Left ventricle myocardium inferior (tissue), 1 donor: ENCODE measurements around the gene UIMC1. TPM values are rescaled to one million over a fixed set of nuclear protein-coding genes. Genes with fewer than 3 reads are reported as not detected.
"Not testable (repeated sequence)": the region's sequence is repeated elsewhere in the genome, so short reads cannot be mapped to it uniquely, and the experiment has no call there.

Source experiments
- DNase-seq: peaks from one replicate; pipeline ENCODE4 v3.0.0-alpha.2; 2020
- H3K27ac ChIP-seq: fragments of 200-600 bp; replicated peaks from 2 replicates; pipeline ENCODE4 v1.8.0; 2021
- H3K27me3 ChIP-seq: fragments of 200-600 bp; 2 replicates; pipeline ENCODE4 v1.8.0; 2021; ENCODE audit warnings: low read depth
- H3K36me3 ChIP-seq: fragments of 200-600 bp; 2 replicates; pipeline ENCODE4 v1.8.0; 2021
- H3K4me1 ChIP-seq: fragments of 200-600 bp; 2 replicates; pipeline ENCODE4 v1.8.0; 2021
- H3K4me3 ChIP-seq: fragments of 200-600 bp; 2 replicates; pipeline ENCODE4 v1.8.0; 2021; ENCODE audit warnings: mild to moderate bottlenecking, moderate library complexity
- H3K9me3 ChIP-seq: fragments of 200-600 bp; replicated peaks from 2 replicates; pipeline ENCODE4 v1.8.0; 2021
- CTCF ChIP-seq: fragments of 200-600 bp; IDR thresholded peaks from 2 replicates; pipeline ENCODE4 v1.8.0; 2021; ENCODE audit warnings: antibody characterized with exemption, mild to moderate bottlenecking, borderline replicate concordance
- intact Hi-C: fragments of 100-400 bp; cut with micrococcal nuclease; formaldehyde crosslinking; loops from one replicate; pipeline ENCODE4 v1.11.0; 2022
- total RNA-seq: library from RNA; stranded (reverse); fragmentation: NEBNext Ultra II Directional; extraction: Animal tissue kit (Norgen Biotek cat#: 25700); gene quantifications from one replicate; pipeline ENCODE4 v1.2.1, GENCODE V29; 2021
- donor health status: DM: no; HTN: yes; CAD: no; lungs with severe emphysema.

The UIMC1 gene
- total RNA-seq, 1 donor from 2014 or later = 30.7 TPM

DNA sequence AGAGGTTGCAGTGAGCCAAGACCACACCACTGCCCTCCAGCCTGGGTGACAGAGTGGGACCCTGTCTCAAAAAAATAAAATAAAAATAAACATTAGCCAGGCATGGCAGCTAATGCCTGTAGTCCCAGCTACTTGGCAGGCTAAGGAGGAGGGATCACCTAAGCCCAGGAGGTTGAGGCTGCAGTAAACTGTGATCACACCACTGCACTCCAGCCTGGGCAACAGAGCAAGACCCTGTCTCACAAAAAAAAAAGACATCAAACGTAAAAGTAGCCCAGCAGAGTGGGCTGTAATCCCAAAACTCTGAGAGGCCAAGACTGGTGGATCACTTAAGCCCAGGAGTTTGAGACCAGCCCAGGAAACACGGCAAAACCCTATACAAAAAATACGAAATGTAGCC lies 19.0 kb downstream of the UIMC1 start:
- DNase-seq = no peak
- Histone ChIP-seq H3K9me3 (no peaks in the 10 kb centered on the region), H3K27me3 (no peaks in the 10 kb centered on the region), H3K4me1 (peaks cover 36% of the 10 kb centered on the region), H3K36me3 (peaks cover 5% of the 10 kb centered on the region), H3K4me3 (no peak overlapping the region), H3K27ac (no peak overlapping the region)
- TF ChIP-seq CTCF = no peak
- intact Hi-C loops = no loop called here

DNA sequence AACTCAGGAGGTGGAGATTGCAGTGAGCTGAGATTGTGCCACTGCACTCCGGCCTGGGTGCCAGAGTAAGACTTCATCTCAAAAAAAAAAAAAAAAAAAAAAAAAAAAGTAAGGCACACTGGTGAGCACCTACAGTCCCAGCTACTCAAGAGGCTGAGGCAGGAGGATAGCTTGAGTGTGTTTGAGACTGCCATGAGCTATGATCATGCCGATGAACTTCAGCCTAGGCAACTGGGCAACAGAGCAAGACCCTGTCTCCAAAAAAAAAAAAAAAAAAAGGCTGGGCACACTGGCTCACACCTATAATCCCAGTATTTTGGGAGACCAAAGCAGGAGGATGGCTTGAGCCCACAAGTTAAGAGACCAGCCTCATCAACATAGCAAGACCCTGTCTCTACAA lies 20.3 kb downstream of the UIMC1 start:
- DNase-seq = no peak
- Histone ChIP-seq H3K9me3 (no peaks in the 10 kb centered on the region), H3K4me1 (peaks cover 32% of the 10 kb centered on the region), H3K36me3 (peaks cover 9% of the 10 kb centered on the region), H3K27ac (no peak overlapping the region), H3K4me3 (no peak overlapping the region), H3K27me3 (no peaks in the 10 kb centered on the region)
- no peak for TF ChIP-seq CTCF
- intact Hi-C loops = no loop called here

GRCh38 chr5:176985516-176985915 lies 21.1 kb downstream of the UIMC1 start:
- Histone ChIP-seq H3K4me3 (no peak overlapping the region), H3K27me3 (no peaks in the 10 kb centered on the region), H3K36me3 (peaks cover 17% of the 10 kb centered on the region), H3K27ac (peak overlapping the region; percentile 70), H3K9me3 (no peaks in the 10 kb centered on the region), H3K4me1 (peaks cover 32% of the 10 kb centered on the region)
- DNase-seq = no peak
- no peak for TF ChIP-seq CTCF
- intact Hi-C loops = no loop called here

DNA sequence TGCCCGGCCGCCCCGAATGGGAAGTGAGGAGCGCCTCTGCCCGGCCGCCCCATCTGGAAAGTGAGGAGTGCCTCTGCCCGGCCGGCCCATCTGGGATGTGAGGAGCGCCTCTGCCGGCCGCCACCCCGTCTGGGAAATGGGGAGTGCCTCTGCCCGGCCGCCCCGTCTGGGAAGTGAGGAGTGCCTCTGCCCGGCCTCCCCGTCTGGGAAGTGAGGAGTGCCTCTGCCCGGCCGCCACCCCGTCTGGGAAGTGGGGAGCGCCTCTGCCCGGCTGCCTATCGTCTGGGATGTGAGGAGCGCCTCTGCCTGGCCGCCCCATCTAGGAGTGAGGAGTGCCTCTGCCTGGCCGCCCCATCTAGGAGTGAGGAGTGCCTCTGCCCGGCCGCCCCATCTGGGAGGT lies 22.4 kb downstream of the UIMC1 start:
- H3K4me3 ChIP-seq, H3K9me3 ChIP-seq, H3K27me3 ChIP-seq, intact Hi-C loops, DNase-seq: not testable (repeated sequence)
- Histone ChIP-seq H3K36me3 (peaks cover 30% of the 10 kb centered on the region), H3K4me1 (peaks cover 26% of the 10 kb centered on the region), H3K27ac (peak overlapping the region; percentile 34)

GRCh38 chr5:176983593-176983992 lies 23.0 kb downstream of the UIMC1 start:
- H3K27ac ChIP-seq, H3K9me3 ChIP-seq, DNase-seq, H3K27me3 ChIP-seq, H3K4me3 ChIP-seq, intact Hi-C loops: not testable (repeated sequence)
- Histone ChIP-seq H3K36me3 (peaks cover 36% of the 10 kb centered on the region), H3K4me1 (peaks cover 21% of the 10 kb centered on the region)

DNA sequence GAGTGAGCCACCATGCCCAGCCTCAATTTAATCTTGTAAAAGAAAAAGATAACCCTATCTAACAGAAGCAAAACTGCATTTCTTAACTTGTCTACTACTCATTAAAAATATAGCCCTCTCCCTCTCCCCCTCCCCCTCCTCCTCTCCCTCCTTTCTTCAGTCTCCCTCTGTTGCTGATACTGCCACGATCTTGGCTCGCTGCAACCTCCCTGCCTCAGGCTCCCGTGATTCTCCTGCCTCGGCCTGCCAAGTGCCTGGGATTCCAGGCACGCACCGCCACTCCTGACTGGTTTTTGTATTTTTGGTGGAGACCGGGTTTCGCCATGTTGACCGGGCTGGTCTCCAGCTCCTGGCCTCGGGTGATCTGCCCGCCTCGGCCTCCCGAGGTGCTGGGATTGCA lies 23.5 kb downstream of the UIMC1 start:
- intact Hi-C loops = not testable (repeated sequence)
- H3K4me1 ChIP-seq = peaks cover 21% of the 10 kb centered on the region
- peak overlapping the region; percentile 46 for H3K27ac ChIP-seq

DNA sequence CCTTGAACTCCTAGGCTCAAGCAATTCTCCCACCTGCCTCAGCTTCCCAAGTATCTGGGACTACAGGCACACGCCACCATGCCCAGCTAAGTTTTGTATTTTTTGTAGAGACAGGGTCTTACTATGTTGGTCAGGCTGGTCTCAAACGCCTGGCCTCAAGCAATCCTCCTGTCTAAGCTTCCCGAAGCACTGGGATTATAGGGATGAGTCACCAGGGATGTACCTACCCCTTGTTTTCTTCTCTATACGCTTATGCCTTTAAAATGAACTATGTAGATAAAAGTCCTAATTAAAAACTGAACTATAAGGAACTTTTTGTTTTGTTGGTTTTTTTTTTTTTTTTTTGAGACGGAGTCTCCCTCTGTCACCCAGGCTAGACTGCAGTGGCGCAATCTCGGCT lies 25.8 kb downstream of the UIMC1 start:
- Histone ChIP-seq H3K4me1 (peaks cover 31% of the 10 kb centered on the region), H3K4me3 (no peak overlapping the region), H3K27me3 (no peaks in the 10 kb centered on the region), H3K27ac (no peak overlapping the region), H3K36me3 (peaks cover 31% of the 10 kb centered on the region), H3K9me3 (no peaks in the 10 kb centered on the region)
- intact Hi-C loops = no loop called here
- TF ChIP-seq CTCF = no peak
- no peak for DNase-seq

More for the DNA sequence above, 23.5 kb downstream of the UIMC1 start:
- H3K36me3 ChIP-seq = peaks cover 36% of the 10 kb centered on the region
- peak; percentile 29 for DNase-seq
- H3K9me3 ChIP-seq, H3K4me3 ChIP-seq, H3K27me3 ChIP-seq: not testable (repeated sequence)
